ENCODE results near the gene PACRG.
A peak's percentile ranks its signal among the peaks of the same experiment; 100 is the strongest.

Gene PACRG

GRCh38 chr6:163310096-163310972 lies 582.6 kb downstream of the PACRG start:
- H3K36me3 ChIP-seq (ENCODE audit: low read depth), result no peaks in the 10 kb centered on the region
- H3K27ac ChIP-seq (ENCODE audit: poor library complexity, severe bottlenecking), result peak overlapping the region; percentile 93
- no peaks in the 10 kb centered on the region for H3K27me3 ChIP-seq (ENCODE audit: insufficient read depth, poor library complexity, severe bottlenecking)
- ATAC-seq (ENCODE audit: low read depth) (no peak), DNase-seq (ENCODE audit: low spot score) (no peak)
- H3K4me1 ChIP-seq (ENCODE audit: insufficient read depth, poor library complexity, severe bottlenecking), result peaks cover 31% of the 10 kb centered on the region
- H3K9me3 ChIP-seq (ENCODE audit: severe bottlenecking), result no peaks in the 10 kb centered on the region
- no peak overlapping the region for H3K4me3 ChIP-seq (ENCODE audit: severe bottlenecking)
- no peak for TF ChIP-seq CTCF (IDR thresholded peaks at IDR 0.05; ENCODE audit: poor library complexity, severe bottlenecking)

- Histone ChIP-seq H3K27me3 (ENCODE audit: insufficient read depth, poor library complexity, severe bottlenecking) (no peaks in the 10 kb centered on the region), H3K4me1 (ENCODE audit: insufficient read depth, poor library complexity, severe bottlenecking) (peaks cover 31% of the 10 kb centered on the region), H3K36me3 (ENCODE audit: low read depth) (no peaks in the 10 kb centered on the region), H3K4me3 (ENCODE audit: severe bottlenecking) (no peak overlapping the region), H3K27ac (ENCODE audit: poor library complexity, severe bottlenecking) (no peak overlapping the region), H3K9me3 (ENCODE audit: severe bottlenecking) (no peaks in the 10 kb centered on the region)
- TF ChIP-seq CTCF (IDR thresholded peaks at IDR 0.05; ENCODE audit: poor library complexity, severe bottlenecking), result no peak
- ATAC-seq (ENCODE audit: low read depth), result no peak
- DNase-seq (ENCODE audit: low spot score), result no peak
Observed at GRCh38 chr6:163310973-163311383, 583.2 kb downstream of the PACRG start.

GRCh38 chr6:163311830-163312229 lies 584.1 kb downstream of the PACRG start:
- H3K27ac ChIP-seq (ENCODE audit: poor library complexity, severe bottlenecking), result no peak overlapping the region
- TF ChIP-seq CTCF (IDR thresholded peaks at IDR 0.05; ENCODE audit: poor library complexity, severe bottlenecking), result no peak
- H3K4me3 ChIP-seq (ENCODE audit: severe bottlenecking), result no peak overlapping the region
- no peaks in the 10 kb centered on the region for H3K36me3 ChIP-seq (ENCODE audit: low read depth)
- DNase-seq (ENCODE audit: low spot score), result no peak
- no peaks in the 10 kb centered on the region for H3K27me3 ChIP-seq (ENCODE audit: insufficient read depth, poor library complexity, severe bottlenecking)
- no peaks in the 10 kb centered on the region for H3K9me3 ChIP-seq (ENCODE audit: severe bottlenecking)
- peak; percentile 86 for ATAC-seq (ENCODE audit: low read depth)
- peaks cover 31% of the 10 kb centered on the region for H3K4me1 ChIP-seq (ENCODE audit: insufficient read depth, poor library complexity, severe bottlenecking)

- Histone ChIP-seq H3K36me3 (ENCODE audit: low read depth) (no peaks in the 10 kb centered on the region), H3K4me3 (ENCODE audit: severe bottlenecking) (no peak overlapping the region), H3K4me1 (ENCODE audit: insufficient read depth, poor library complexity, severe bottlenecking) (peaks cover 30% of the 10 kb centered on the region), H3K9me3 (ENCODE audit: severe bottlenecking) (no peaks in the 10 kb centered on the region), H3K27ac (ENCODE audit: poor library complexity, severe bottlenecking) (no peak overlapping the region), H3K27me3 (ENCODE audit: insufficient read depth, poor library complexity, severe bottlenecking) (no peaks in the 10 kb centered on the region)
- TF ChIP-seq CTCF (IDR thresholded peaks at IDR 0.05; ENCODE audit: poor library complexity, severe bottlenecking), result no peak
- ATAC-seq (ENCODE audit: low read depth), result no peak
- no peak for DNase-seq (ENCODE audit: low spot score)
Observed at GRCh38 chr6:163313566-163313965, 585.8 kb downstream of the PACRG start.

GRCh38 chr6:163313981-163314380 lies 586.2 kb downstream of the PACRG start:
- DNase-seq (ENCODE audit: low spot score) (no peak), ATAC-seq (ENCODE audit: low read depth) (no peak)
- TF ChIP-seq CTCF (IDR thresholded peaks at IDR 0.05; ENCODE audit: poor library complexity, severe bottlenecking), result no peak

More at GRCh38 chr6:163313981-163314380, 586.2 kb downstream of the PACRG start:
- Histone ChIP-seq H3K9me3 (ENCODE audit: severe bottlenecking) (no peaks in the 10 kb centered on the region), H3K4me1 (ENCODE audit: insufficient read depth, poor library complexity, severe bottlenecking) (peaks cover 26% of the 10 kb centered on the region), H3K4me3 (ENCODE audit: severe bottlenecking) (no peak overlapping the region), H3K27me3 (ENCODE audit: insufficient read depth, poor library complexity, severe bottlenecking) (no peaks in the 10 kb centered on the region), H3K36me3 (ENCODE audit: low read depth) (no peaks in the 10 kb centered on the region), H3K27ac (ENCODE audit: poor library complexity, severe bottlenecking) (no peak overlapping the region)
